ENCODE measurements around the gene LETM1. TPM values are rescaled to one million over a fixed set of nuclear protein-coding genes. Genes with fewer than 3 reads are reported as not detected.

LETM1 gene
- total and polyA plus RNA-seq, 2 of the 13 experiments (the other 11 are each of a cell fraction or from before 2014, with no cell fraction given) = 9.7 to 41.6 TPM

- TF ChIP-seq, protein P1, sequence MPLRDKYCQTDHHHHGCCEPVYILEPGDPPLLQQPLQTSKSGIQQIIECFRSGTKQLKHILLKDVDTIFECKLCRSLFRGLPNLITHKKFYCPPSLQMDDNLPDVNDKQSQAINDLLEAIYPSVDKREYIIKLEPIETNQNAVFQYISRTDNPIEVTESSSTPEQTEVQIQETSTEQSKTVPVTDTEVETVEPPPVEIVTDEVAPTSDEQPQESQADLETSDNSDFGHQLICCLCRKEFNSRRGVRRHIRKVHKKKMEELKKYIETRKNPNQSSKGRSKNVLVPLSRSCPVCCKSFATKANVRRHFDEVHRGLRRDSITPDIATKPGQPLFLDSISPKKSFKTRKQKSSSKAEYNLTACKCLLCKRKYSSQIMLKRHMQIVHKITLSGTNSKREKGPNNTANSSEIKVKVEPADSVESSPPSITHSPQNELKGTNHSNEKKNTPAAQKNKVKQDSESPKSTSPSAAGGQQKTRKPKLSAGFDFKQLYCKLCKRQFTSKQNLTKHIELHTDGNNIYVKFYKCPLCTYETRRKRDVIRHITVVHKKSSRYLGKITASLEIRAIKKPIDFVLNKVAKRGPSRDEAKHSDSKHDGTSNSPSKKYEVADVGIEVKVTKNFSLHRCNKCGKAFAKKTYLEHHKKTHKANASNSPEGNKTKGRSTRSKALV (CRISPR knock-in tag; IDR thresholded peaks at IDR 0.05) = no peak
- TF ChIP-seq PCBP1 (IDR thresholded peaks at IDR 0.05; ENCODE audit: borderline replicate concordance, low read depth, low read length) (0 out of 2 replicates have a peak, but pooled peaks have one; percentile 61), ZMYM3 (CRISPR knock-in tag; IDR thresholded peaks at IDR 0.05) (0 out of 2 replicates have a peak, but pooled peaks have one; percentile 24), ZNF260 (CRISPR knock-in tag; IDR thresholded peaks at IDR 0.05; ENCODE audit: borderline replicate concordance, low read depth) (no peak)
- TF ChIP-seq, protein P2, sequence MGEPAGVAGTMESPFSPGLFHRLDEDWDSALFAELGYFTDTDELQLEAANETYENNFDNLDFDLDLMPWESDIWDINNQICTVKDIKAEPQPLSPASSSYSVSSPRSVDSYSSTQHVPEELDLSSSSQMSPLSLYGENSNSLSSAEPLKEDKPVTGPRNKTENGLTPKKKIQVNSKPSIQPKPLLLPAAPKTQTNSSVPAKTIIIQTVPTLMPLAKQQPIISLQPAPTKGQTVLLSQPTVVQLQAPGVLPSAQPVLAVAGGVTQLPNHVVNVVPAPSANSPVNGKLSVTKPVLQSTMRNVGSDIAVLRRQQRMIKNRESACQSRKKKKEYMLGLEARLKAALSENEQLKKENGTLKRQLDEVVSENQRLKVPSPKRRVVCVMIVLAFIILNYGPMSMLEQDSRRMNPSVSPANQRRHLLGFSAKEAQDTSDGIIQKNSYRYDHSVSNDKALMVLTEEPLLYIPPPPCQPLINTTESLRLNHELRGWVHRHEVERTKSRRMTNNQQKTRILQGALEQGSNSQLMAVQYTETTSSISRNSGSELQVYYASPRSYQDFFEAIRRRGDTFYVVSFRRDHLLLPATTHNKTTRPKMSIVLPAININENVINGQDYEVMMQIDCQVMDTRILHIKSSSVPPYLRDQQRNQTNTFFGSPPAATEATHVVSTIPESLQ (CRISPR knock-in tag; conservative IDR thresholded peaks at IDR 0.05) = no peak
- TF ChIP-seq, protein P3, sequence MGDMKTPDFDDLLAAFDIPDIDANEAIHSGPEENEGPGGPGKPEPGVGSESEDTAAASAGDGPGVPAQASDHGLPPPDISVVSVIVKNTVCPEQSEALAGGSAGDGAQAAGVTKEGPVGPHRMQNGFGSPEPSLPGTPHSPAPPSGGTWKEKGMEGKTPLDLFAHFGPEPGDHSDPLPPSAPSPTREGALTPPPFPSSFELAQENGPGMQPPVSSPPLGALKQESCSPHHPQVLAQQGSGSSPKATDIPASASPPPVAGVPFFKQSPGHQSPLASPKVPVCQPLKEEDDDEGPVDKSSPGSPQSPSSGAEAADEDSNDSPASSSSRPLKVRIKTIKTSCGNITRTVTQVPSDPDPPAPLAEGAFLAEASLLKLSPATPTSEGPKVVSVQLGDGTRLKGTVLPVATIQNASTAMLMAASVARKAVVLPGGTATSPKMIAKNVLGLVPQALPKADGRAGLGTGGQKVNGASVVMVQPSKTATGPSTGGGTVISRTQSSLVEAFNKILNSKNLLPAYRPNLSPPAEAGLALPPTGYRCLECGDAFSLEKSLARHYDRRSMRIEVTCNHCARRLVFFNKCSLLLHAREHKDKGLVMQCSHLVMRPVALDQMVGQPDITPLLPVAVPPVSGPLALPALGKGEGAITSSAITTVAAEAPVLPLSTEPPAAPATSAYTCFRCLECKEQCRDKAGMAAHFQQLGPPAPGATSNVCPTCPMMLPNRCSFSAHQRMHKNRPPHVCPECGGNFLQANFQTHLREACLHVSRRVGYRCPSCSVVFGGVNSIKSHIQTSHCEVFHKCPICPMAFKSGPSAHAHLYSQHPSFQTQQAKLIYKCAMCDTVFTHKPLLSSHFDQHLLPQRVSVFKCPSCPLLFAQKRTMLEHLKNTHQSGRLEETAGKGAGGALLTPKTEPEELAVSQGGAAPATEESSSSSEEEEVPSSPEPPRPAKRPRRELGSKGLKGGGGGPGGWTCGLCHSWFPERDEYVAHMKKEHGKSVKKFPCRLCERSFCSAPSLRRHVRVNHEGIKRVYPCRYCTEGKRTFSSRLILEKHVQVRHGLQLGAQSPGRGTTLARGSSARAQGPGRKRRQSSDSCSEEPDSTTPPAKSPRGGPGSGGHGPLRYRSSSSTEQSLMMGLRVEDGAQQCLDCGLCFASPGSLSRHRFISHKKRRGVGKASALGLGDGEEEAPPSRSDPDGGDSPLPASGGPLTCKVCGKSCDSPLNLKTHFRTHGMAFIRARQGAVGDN (CRISPR knock-in tag; IDR thresholded peaks at IDR 0.05) = peak; percentile 1; the same call in 1 of the 2 replicates
- TF ChIP-seq, protein P4, sequence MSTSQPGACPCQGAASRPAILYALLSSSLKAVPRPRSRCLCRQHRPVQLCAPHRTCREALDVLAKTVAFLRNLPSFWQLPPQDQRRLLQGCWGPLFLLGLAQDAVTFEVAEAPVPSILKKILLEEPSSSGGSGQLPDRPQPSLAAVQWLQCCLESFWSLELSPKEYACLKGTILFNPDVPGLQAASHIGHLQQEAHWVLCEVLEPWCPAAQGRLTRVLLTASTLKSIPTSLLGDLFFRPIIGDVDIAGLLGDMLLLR (CRISPR knock-in tag; IDR thresholded peaks at IDR 0.05) = 0 out of 2 replicates have a peak, but pooled peaks have one; percentile 2
Measured at GRCh38 chr4:1796486-1797204, 59.3 kb downstream of the LETM1 start (continued).
